PFSK-1 (cell line): Measurements from ENCODE around the gene RIN3.

ENCODE experiments used
- FOXP2 ChIP-seq: optimal IDR thresholded peaks from 2 replicates; pipeline ENCODE3; 2011; ENCODE audit warnings: borderline replicate concordance, control low read depth, inconsistent platforms; ENCODE audit not compliant: insufficient read depth; ENCODE audit errors: extremely low read length, extremely low read depth
- POLR2AphosphoS5 ChIP-seq: IDR thresholded peaks from 2 replicates; pipeline ENCODE4 v1.6.1; 2012; ENCODE audit warnings: low read depth, mild to moderate bottlenecking, control low read depth, low read length, moderate library complexity
- REST ChIP-seq, 2 experiments: IDR thresholded peaks; 2 replicates each; pipeline versions ENCODE4 v1.6.1 to v1.8.0; 2011 to 2012; ENCODE audit warnings: low read depth in 2 of 2, low read length in 2 of 2, control low read depth in 1 of 2, inconsistent platforms in 1 of 2, mild to moderate bottlenecking in 1 of 2, moderate library complexity in 1 of 2; ENCODE audit not compliant: insufficient read depth in 1 of 2
- SIN3A ChIP-seq: IDR thresholded peaks from 2 replicates; pipeline ENCODE4 v1.6.1; 2012; ENCODE audit warnings: mild to moderate bottlenecking, low read length, moderate library complexity, borderline replicate concordance; ENCODE audit not compliant: insufficient read depth
- TAF1 ChIP-seq: IDR thresholded peaks from 2 replicates; pipeline ENCODE4 v1.6.1; 2012; ENCODE audit warnings: low read length, control low read depth, borderline replicate concordance; ENCODE audit not compliant: insufficient read depth

RIN3 gene

GRCh38 chr14:92630367-92630766 lies 116.8 kb downstream of the RIN3 start:
- no peak for TF ChIP-seq FOXP2
- TF ChIP-seq POLR2AphosphoS5: no peak
- no peak for TF ChIP-seq SIN3A
- no peak for TF ChIP-seq TAF1
- no peak for TF ChIP-seq REST (IDR thresholded peaks at IDR 0.05; ENCODE audit: insufficient read depth in 1 of 2, low read depth in 2 of 2, low read length in 2 of 2)

- TF ChIP-seq SIN3A: no peak
- TF ChIP-seq FOXP2: no peak
- no peak for TF ChIP-seq TAF1
- TF ChIP-seq REST (IDR thresholded peaks at IDR 0.05; ENCODE audit: insufficient read depth in 1 of 2, low read depth in 2 of 2, low read length in 2 of 2): no peak
- TF ChIP-seq POLR2AphosphoS5: no peak
Measured at GRCh38 chr14:92631098-92631497, 117.5 kb downstream of the RIN3 start.

- TF ChIP-seq REST (IDR thresholded peaks at IDR 0.05; ENCODE audit: insufficient read depth in 1 of 2, low read depth in 2 of 2, low read length in 2 of 2): no peak
- no peak for TF ChIP-seq FOXP2
- no peak for TF ChIP-seq POLR2AphosphoS5
- TF ChIP-seq SIN3A: no peak
- no peak for TF ChIP-seq TAF1
Measured at GRCh38 chr14:92632546-92633273, 119.1 kb downstream of the RIN3 start.

- no peak for TF ChIP-seq FOXP2
Measured at GRCh38 chr14:92633274-92633616, 119.7 kb downstream of the RIN3 start.

- TF ChIP-seq TAF1 (no peak), POLR2AphosphoS5 (no peak), SIN3A (no peak), FOXP2 (no peak), REST (IDR thresholded peaks at IDR 0.05; ENCODE audit: insufficient read depth in 1 of 2, low read depth in 2 of 2, low read length in 2 of 2) (no peak)
Measured at GRCh38 chr14:92633724-92634123, 120.1 kb downstream of the RIN3 start.
